ENCODE measurements around the gene DCBLD2. TPM values are rescaled to one million over a fixed set of nuclear protein-coding genes. Genes with fewer than 3 reads are reported as not detected.

Gene DCBLD2
- 10 to 100 TPM in 3 of 4 donors, 1 to 10 TPM in 1; 9.8 to 23.7 (median 19.0) TPM for total RNA-seq

- DNase-seq (ENCODE audit: low spot score in 2 of 2) = peak; percentile 98 to 99
- TF ChIP-seq EP300 (IDR thresholded peaks at IDR 0.05) = no peak
- peak in 2 of 3 donors; percentile 26 to 35 for TF ChIP-seq POLR2AphosphoS5 (IDR thresholded peaks at IDR 0.05)
- peak in 1 of 2 donors; percentile 67 for TF ChIP-seq POLR2A (IDR thresholded peaks at IDR 0.05)
- no peak for TF ChIP-seq CTCF (IDR thresholded peaks at IDR 0.05)
- Histone ChIP-seq H3K9me3 (no peaks in the 10 kb centered on the region), H3K4me1 (peaks cover 28% of the 10 kb centered on the region), H3K4me3 (peak within 1 kb of the TSS; percentile 90), H3K27ac (peak within 1 kb of the TSS; percentile 93), H3K36me3 (no peaks in the 10 kb centered on the region), H3K27me3 (no peaks in the 10 kb centered on the region)
- WGBS = 1% methylated on average over 59 of the region's 86 CpGs
Observed at GRCh38 chr3:98901392-98902350, at the start of gene DCBLD2. Gene DCBLD2, minus strand, starts transcription at chr3:98901695. Its CDS starts 369 bp downstream, at chr3:98901326.

GRCh38 chr3:98945666-98946065 lies 44.2 kb upstream of the DCBLD2 start:
- no peak overlapping the region for H3K4me3 ChIP-seq

GRCh38 chr3:98945101-98945524 lies 43.6 kb upstream of the DCBLD2 start:
- Histone ChIP-seq H3K4me3 (no peak overlapping the region), H3K27me3 (no peaks in the 10 kb centered on the region), H3K9me3 (no peaks in the 10 kb centered on the region), H3K4me1 (no peaks in the 10 kb centered on the region), H3K27ac (no peak overlapping the region), H3K36me3 (no peaks in the 10 kb centered on the region)
- WGBS = 57% methylated on average over 1 of the region's 1 CpG
- TF ChIP-seq POLR2A (IDR thresholded peaks at IDR 0.05) (no peak), CTCF (IDR thresholded peaks at IDR 0.05) (no peak), POLR2AphosphoS5 (IDR thresholded peaks at IDR 0.05) (no peak), EP300 (IDR thresholded peaks at IDR 0.05) (no peak)
- DNase-seq (ENCODE audit: low spot score in 2 of 2) = no peak

More at GRCh38 chr3:98945666-98946065, 44.2 kb upstream of the DCBLD2 start:
- TF ChIP-seq POLR2A (IDR thresholded peaks at IDR 0.05) (no peak), CTCF (IDR thresholded peaks at IDR 0.05) (no peak), POLR2AphosphoS5 (IDR thresholded peaks at IDR 0.05) (no peak), EP300 (IDR thresholded peaks at IDR 0.05) (no peak)
- H3K27ac ChIP-seq = no peak overlapping the region
- no peaks in the 10 kb centered on the region for H3K27me3 ChIP-seq
- no peak for DNase-seq (ENCODE audit: low spot score in 2 of 2)
- no peaks in the 10 kb centered on the region for H3K36me3 ChIP-seq
- H3K4me1 ChIP-seq = no peaks in the 10 kb centered on the region
- H3K9me3 ChIP-seq = no peaks in the 10 kb centered on the region
- 49% methylated on average over 1 of the region's 1 CpG for WGBS

DNA sequence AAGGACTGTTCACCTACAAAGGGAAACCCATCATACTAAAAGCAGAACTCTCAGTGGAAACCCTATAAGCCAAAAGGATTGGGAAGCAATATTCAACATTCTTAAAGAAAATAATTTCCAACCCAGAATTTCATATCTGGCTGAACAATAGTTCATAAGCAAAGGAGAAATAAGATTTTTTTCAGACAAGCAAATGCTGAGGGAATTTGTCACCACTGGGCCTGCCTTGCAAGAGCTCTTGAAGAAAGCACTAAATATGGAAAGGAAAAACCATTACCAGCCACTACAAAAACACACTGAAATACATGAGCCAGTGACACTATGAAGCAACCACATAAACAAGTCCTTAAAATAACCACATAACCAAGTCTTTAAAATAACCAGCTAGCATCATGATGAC lies 28.9 kb upstream of the DCBLD2 start:
- H3K27me3 ChIP-seq = no peaks in the 10 kb centered on the region
- H3K9me3 ChIP-seq = peaks cover 19% of the 10 kb centered on the region
- H3K4me1 ChIP-seq = no peaks in the 10 kb centered on the region
- DNase-seq (ENCODE audit: low spot score in 2 of 2) = no peak
- H3K4me3 ChIP-seq = no peak overlapping the region
- no peak for TF ChIP-seq POLR2A (IDR thresholded peaks at IDR 0.05)
- TF ChIP-seq CTCF (IDR thresholded peaks at IDR 0.05) = no peak
- TF ChIP-seq EP300 (IDR thresholded peaks at IDR 0.05) = no peak
- no peak for TF ChIP-seq POLR2AphosphoS5 (IDR thresholded peaks at IDR 0.05)
- no peak overlapping the region for H3K27ac ChIP-seq
- no peaks in the 10 kb centered on the region for H3K36me3 ChIP-seq

DNA sequence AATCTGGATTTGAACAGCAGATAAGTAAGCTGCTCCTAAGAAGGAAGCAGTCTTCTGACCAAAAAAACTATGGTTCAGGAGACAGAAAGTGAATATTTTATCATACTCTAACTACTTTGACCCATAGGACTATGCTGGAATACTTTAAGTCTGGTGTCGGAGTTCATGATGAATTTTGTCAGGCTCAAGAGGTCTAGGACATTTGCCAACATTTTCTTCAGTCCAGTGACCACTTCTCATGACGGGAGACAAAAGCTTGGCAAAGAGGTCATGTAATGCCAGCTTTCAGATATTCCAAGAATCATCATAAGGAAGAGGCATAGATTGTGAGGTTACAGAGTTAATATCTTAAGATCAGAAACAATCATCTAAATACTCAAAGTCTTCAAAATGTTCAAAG lies 20.5 kb upstream of the DCBLD2 start:
- DNase-seq (ENCODE audit: low spot score in 2 of 2) = no peak
- Histone ChIP-seq H3K27ac (no peak overlapping the region), H3K27me3 (no peaks in the 10 kb centered on the region), H3K4me3 (no peak overlapping the region), H3K9me3 (no peaks in the 10 kb centered on the region), H3K36me3 (no peaks in the 10 kb centered on the region), H3K4me1 (no peaks in the 10 kb centered on the region)
- no peak for TF ChIP-seq POLR2AphosphoS5 (IDR thresholded peaks at IDR 0.05)
- 92% methylated on average over 2 of the region's 2 CpGs for WGBS

Measured in suprapubic skin (tissue), 4 donors.